Keratinocyte (primary cell): ENCODE measurements around the gene TBC1D4. TPM values are rescaled to one million over a fixed set of nuclear protein-coding genes. Genes with fewer than 3 reads are reported as not detected.
A peak's percentile ranks its signal among the peaks of the same experiment; 100 is the strongest.

Source experiments
- DNase-seq: peaks from one replicate; pipeline ENCODE4 v3.0.0-alpha.2; 2011; ENCODE audit warnings: low read depth, missing footprints, low spot score
- FAIRE-seq: peaks from 2 replicates; lab custom pipeline; 2011; peaks lifted over from hg19 to GRCh38; lab: Jason Lieb, UNC
- H2AFZ ChIP-seq: 2 replicates; pipeline ENCODE4 v1.6.0; 2012; ENCODE audit warnings: low read length, control low read depth, inconsistent platforms; ENCODE audit not compliant: control insufficient read depth
- H3K27ac ChIP-seq: 2 replicates; pipeline ENCODE4 v1.5.1; 2011; ENCODE audit warnings: low read length; ENCODE audit not compliant: control insufficient read depth, insufficient read depth
- H3K27me3 ChIP-seq: 3 replicates; pipeline ENCODE4 v1.6.0; 2011; ENCODE audit warnings: low read length; ENCODE audit not compliant: control insufficient read depth, insufficient read depth; ENCODE audit errors: extremely low read depth
- H3K36me3 ChIP-seq, 2 experiments: 2 replicates in 1 of 2; 3 replicates in 1 of 2; pipeline ENCODE4 v1.5.1; 2011; ENCODE audit warnings: low read length in 2 of 2, mild to moderate bottlenecking in 1 of 2; ENCODE audit not compliant: control insufficient read depth in 2 of 2, insufficient read depth in 2 of 2; ENCODE audit errors: extremely low read depth in 1 of 2
- H3K4me1 ChIP-seq: 3 replicates; pipeline ENCODE4 v1.5.1; 2011; ENCODE audit warnings: low read length; ENCODE audit not compliant: control insufficient read depth, insufficient read depth; ENCODE audit errors: extremely low read depth
- H3K4me2 ChIP-seq: 3 replicates; pipeline ENCODE4 v1.6.0; 2011; ENCODE audit warnings: low read depth, low read length; ENCODE audit not compliant: control insufficient read depth, insufficient read depth; ENCODE audit errors: extremely low read depth
- H3K4me3 ChIP-seq, 3 experiments: fragments of 200-600 bp in 1 of 3; sonication (generic) in 1 of 3; 2 replicates in 2 of 3; 3 replicates in 1 of 3; pipeline ENCODE4 v1.5.1; 2011 to 2016; ENCODE audit warnings: low read length in 3 of 3, mild to moderate bottlenecking in 3 of 3, control low read depth in 2 of 3, inconsistent platforms in 1 of 3, low read depth in 1 of 3, mixed read lengths in 1 of 3, mixed run types in 1 of 3, moderate library complexity in 1 of 3; ENCODE audit not compliant: control insufficient read depth in 2 of 3, insufficient read depth in 2 of 3; ENCODE audit errors: extremely low read depth in 1 of 3
- H3K79me2 ChIP-seq: 2 replicates; pipeline ENCODE4 v1.6.0; 2012; ENCODE audit warnings: low read length; ENCODE audit not compliant: control insufficient read depth, insufficient read depth
- H3K9ac ChIP-seq: 3 replicates; pipeline ENCODE4 v1.6.0; 2011; ENCODE audit warnings: low read length; ENCODE audit not compliant: control insufficient read depth, insufficient read depth; ENCODE audit errors: extremely low read depth
- H3K9me1 ChIP-seq: 3 replicates; pipeline ENCODE4 v1.6.0; 2011; ENCODE audit warnings: low read length; ENCODE audit not compliant: control insufficient read depth, insufficient read depth; ENCODE audit errors: extremely low read depth
- H3K9me3 ChIP-seq: 2 replicates; pipeline ENCODE4 v1.5.1; 2012; ENCODE audit warnings: low read depth, low read length; ENCODE audit not compliant: control insufficient read depth
- H4K20me1 ChIP-seq: 3 replicates; pipeline ENCODE4 v1.6.0; 2011; ENCODE audit warnings: low read length; ENCODE audit not compliant: control insufficient read depth, insufficient read depth; ENCODE audit errors: extremely low read depth
- EZH2 ChIP-seq: IDR thresholded peaks from one replicate; pipeline ENCODE4 v1.6.1; 2012; ENCODE audit warnings: inconsistent platforms, mild to moderate bottlenecking, low read length, moderate library complexity
- dilution Hi-C: fragments of 300-500 bp; cut with MboI; formaldehyde crosslinking; loops from one replicate; pipeline ENCODE4 v1.7.0; 2020; ENCODE audit warnings: low sequenced_read_pairs; ENCODE audit not compliant: extremely low pct_ligation_motif_present
- polyA plus RNA-seq, 5 experiments: library from polyadenylated mRNA; depleted of rRNA in 3 of 5; stranded (reverse) in 3 of 5; stranded (forward) in 1 of 5; unstranded in 1 of 5; fragments of >200 nt; gene quantifications; 1 replicate in 1 of 5; 2 replicates in 3 of 5; 3 replicates in 1 of 5; pipeline versions ENCODE4 v1.2.1 to v1.2.3, GENCODE V29; 2011 to 2012; ENCODE audit warnings: missing spikeins in 2 of 5, low read depth in 1 of 5, low replicate concordance in 1 of 5
- TF ChIP-seq, protein P1 (sequence below), 3 experiments: IDR thresholded peaks in 1 of 3; conservative IDR thresholded peaks in 1 of 3; optimal IDR thresholded peaks in 1 of 3; 2 replicates in 2 of 3; 3 replicates in 1 of 3; pipeline versions ENCODE3 to v1.5.1; 2011; ENCODE audit warnings: low read length in 3 of 3, mild to moderate bottlenecking in 3 of 3, moderate library complexity in 2 of 3, control low read depth in 1 of 3, inconsistent platforms in 1 of 3; ENCODE audit not compliant: insufficient read depth in 2 of 3; ENCODE audit errors: extremely low read depth in 1 of 3

Gene TBC1D4
- polyA plus RNA-seq, 1 donor (not counting 4 experiments of a cell fraction or from before 2014, with no cell fraction given), result 14.2 TPM

DNA sequence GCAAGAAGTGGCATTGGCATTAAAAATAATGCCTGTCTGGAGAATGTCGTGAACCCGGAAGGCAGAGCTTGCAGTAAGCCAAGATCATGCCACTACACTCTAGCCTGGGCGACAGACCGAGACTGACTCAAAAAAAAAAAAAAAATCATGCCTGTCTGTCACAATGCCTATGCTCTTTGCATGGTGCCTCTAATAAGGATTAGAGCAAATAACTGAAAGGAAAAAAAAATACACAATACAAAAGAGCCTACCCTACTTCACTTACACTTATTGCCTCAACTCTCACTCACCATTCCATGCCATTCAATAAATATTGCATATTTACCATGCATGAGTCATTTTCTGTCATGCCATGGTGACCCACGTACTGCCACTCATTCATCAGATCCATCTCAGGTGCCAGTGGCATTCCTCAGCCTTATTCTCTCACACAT lies 49.1 kb downstream of the TBC1D4 start:
- no peak overlapping the region for H3K4me3 ChIP-seq
- H3K79me2 ChIP-seq, result peaks cover 13% of the 10 kb centered on the region
- dilution Hi-C loops, result no loop called here
- H3K4me1 ChIP-seq, result peaks cover 10% of the 10 kb centered on the region
- no peak overlapping the region for H2AFZ ChIP-seq
- no peak overlapping the region for H3K9ac ChIP-seq
- no peak overlapping the region for H3K4me2 ChIP-seq
- FAIRE-seq (no peak), DNase-seq (no peak)
- H3K36me3 ChIP-seq, result no peaks in the 10 kb centered on the region
- no peaks in the 10 kb centered on the region for H4K20me1 ChIP-seq
- no peaks in the 10 kb centered on the region for H3K9me1 ChIP-seq
- TF ChIP-seq, protein P1, sequence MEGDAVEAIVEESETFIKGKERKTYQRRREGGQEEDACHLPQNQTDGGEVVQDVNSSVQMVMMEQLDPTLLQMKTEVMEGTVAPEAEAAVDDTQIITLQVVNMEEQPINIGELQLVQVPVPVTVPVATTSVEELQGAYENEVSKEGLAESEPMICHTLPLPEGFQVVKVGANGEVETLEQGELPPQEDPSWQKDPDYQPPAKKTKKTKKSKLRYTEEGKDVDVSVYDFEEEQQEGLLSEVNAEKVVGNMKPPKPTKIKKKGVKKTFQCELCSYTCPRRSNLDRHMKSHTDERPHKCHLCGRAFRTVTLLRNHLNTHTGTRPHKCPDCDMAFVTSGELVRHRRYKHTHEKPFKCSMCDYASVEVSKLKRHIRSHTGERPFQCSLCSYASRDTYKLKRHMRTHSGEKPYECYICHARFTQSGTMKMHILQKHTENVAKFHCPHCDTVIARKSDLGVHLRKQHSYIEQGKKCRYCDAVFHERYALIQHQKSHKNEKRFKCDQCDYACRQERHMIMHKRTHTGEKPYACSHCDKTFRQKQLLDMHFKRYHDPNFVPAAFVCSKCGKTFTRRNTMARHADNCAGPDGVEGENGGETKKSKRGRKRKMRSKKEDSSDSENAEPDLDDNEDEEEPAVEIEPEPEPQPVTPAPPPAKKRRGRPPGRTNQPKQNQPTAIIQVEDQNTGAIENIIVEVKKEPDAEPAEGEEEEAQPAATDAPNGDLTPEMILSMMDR (optimal IDR thresholded peaks at IDR 0.05 in 1 of 3, IDR thresholded peaks at IDR 0.05 in 1 of 3, conservative IDR thresholded peaks at IDR 0.05 in 1 of 3; ENCODE audit: extremely low read depth in 1 of 3, insufficient read depth in 2 of 3, low read length in 3 of 3), result no peak
- TF ChIP-seq EZH2, result no peak
- no peak overlapping the region for H3K27ac ChIP-seq
- H3K27me3 ChIP-seq, result no peaks in the 10 kb centered on the region
- H3K9me3 ChIP-seq, result no peaks in the 10 kb centered on the region

DNA sequence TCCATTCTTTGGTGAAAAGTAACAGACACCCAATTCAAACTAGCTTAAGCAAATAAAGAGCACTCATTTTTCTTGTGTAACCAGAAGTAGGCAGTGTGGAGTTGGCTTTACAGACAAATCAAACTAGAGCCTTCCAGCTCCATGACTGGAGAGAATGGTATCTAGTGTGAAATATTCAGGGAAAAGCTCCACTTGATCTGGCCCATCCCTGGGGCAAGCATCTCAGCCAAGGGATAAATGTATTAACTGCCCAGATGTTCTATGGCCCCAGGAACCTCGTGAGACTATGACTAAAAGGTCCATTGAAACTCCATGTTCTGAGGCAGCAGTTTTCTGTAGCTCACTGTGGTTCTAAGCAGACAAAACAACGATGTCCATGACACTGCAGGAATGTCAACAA lies 49.9 kb downstream of the TBC1D4 start:
- DNase-seq (no peak), FAIRE-seq (peak; percentile 41)
- TF ChIP-seq, protein P1 (optimal IDR thresholded peaks at IDR 0.05 in 1 of 3, IDR thresholded peaks at IDR 0.05 in 1 of 3, conservative IDR thresholded peaks at IDR 0.05 in 1 of 3; ENCODE audit: extremely low read depth in 1 of 3, insufficient read depth in 2 of 3, low read length in 3 of 3), result peak in 2 of 3 experiments; percentile 8 to 55
- TF ChIP-seq EZH2, result no peak
- Histone ChIP-seq H3K4me2 (no peak overlapping the region), H4K20me1 (no peaks in the 10 kb centered on the region), H3K79me2 (peaks cover 14% of the 10 kb centered on the region), H2AFZ (no peak overlapping the region), H3K27me3 (no peaks in the 10 kb centered on the region), H3K4me1 (peaks cover 10% of the 10 kb centered on the region), H3K9ac (no peak overlapping the region), H3K4me3 (no peak overlapping the region), H3K27ac (no peak overlapping the region), H3K9me1 (no peaks in the 10 kb centered on the region), H3K9me3 (no peaks in the 10 kb centered on the region), H3K36me3 (no peaks in the 10 kb centered on the region)
- dilution Hi-C loops, result no loop called here
